ENCODE data around the gene EXO5.

Gene EXO5

DNA sequence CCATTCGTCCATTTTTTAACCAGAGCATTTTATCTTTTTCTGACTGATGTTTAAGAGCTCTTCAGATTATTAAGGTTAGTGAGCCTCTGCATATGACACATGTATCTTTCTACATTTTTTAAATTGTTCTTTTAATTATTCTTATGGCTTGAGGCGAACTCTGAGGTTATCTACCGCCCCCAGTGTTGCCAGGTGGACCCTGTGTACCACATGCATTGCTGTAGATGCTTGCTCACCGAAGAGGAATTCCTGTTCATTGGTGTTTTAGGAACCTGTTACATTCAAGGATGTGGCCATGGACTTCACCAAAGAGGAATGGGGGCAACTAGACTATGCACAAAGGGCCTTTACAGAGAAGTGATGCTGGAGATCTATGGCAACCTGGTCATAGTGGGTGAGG lies 54.7 kb downstream of the EXO5 start:
- TF ChIP-seq, protein P1, sequence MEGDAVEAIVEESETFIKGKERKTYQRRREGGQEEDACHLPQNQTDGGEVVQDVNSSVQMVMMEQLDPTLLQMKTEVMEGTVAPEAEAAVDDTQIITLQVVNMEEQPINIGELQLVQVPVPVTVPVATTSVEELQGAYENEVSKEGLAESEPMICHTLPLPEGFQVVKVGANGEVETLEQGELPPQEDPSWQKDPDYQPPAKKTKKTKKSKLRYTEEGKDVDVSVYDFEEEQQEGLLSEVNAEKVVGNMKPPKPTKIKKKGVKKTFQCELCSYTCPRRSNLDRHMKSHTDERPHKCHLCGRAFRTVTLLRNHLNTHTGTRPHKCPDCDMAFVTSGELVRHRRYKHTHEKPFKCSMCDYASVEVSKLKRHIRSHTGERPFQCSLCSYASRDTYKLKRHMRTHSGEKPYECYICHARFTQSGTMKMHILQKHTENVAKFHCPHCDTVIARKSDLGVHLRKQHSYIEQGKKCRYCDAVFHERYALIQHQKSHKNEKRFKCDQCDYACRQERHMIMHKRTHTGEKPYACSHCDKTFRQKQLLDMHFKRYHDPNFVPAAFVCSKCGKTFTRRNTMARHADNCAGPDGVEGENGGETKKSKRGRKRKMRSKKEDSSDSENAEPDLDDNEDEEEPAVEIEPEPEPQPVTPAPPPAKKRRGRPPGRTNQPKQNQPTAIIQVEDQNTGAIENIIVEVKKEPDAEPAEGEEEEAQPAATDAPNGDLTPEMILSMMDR (IDR thresholded peaks at IDR 0.05): no peak

DNA sequence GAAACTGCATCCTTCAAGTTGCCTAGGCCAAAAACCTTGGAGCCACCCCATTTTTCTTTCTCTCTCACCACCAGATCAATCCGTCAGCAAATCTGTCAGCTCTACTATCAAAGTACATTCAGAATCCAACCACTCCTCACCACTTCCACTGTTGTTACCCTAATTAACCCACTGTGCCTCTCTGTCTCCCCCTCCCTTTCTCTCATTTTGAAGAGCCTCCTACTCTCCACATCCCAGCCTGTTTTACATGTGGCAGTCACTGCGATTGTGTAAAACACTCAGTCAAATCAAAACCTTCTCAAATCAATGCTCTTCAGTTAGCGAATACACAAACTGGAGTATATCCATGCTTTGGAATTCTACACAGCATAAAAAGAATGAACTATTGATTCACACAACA lies 55.9 kb downstream of the EXO5 start:
- TF ChIP-seq, protein P1 (IDR thresholded peaks at IDR 0.05): no peak

DNA sequence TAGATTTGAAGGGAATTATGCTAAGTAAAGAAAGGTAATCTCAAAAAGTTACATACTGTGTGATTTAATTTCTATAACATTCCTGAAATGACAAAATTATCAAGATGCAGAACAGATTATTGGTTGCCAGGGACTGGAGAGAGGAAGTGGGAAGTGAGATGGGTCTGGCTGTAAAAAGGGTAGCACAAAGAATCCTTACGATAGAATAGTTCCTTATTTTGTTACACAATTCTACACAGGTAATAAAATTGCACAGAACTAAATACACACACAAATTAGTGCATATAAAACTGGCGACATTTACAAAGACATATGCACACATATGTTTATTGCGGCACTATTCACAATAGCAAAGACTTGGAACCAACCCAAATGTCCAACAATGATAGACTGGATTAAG lies 56.3 kb downstream of the EXO5 start:
- TF ChIP-seq, protein P1 (IDR thresholded peaks at IDR 0.05): no peak

Measured in LNCAP (cell line).